Astrocyte (in vitro differentiated cells and primary cell): ENCODE results near the gene ZBED1. TPM values are rescaled to one million over a fixed set of nuclear protein-coding genes. Genes with fewer than 3 reads are reported as not detected.

Source experiments
- DNase-seq: peaks from one replicate; pipeline ENCODE4 v3.0.0-alpha.2; 2010; ENCODE audit warnings: low read depth
- FAIRE-seq: peaks from 2 replicates; lab custom pipeline; 2011; peaks lifted over from hg19 to GRCh38; lab: Jason Lieb, UNC
- H2AFZ ChIP-seq: 2 replicates; pipeline ENCODE4 v1.6.0; 2012; ENCODE audit warnings: low read depth, low read length, inconsistent platforms
- H3K27ac ChIP-seq: 2 replicates; pipeline ENCODE4 v1.5.1; 2011; ENCODE audit warnings: low read depth, low read length, inconsistent platforms
- H3K27me3 ChIP-seq: 2 replicates; pipeline ENCODE4 v1.6.0; 2011; ENCODE audit warnings: low read length, inconsistent platforms; ENCODE audit not compliant: insufficient read depth
- H3K36me3 ChIP-seq: 2 replicates; pipeline ENCODE4 v1.5.1; 2011; ENCODE audit warnings: low read length, inconsistent platforms; ENCODE audit not compliant: insufficient read depth
- H3K4me1 ChIP-seq: 2 replicates; pipeline ENCODE4 v1.5.1; 2011; ENCODE audit warnings: low read length, inconsistent platforms; ENCODE audit not compliant: insufficient read depth
- H3K4me2 ChIP-seq: 2 replicates; pipeline ENCODE4 v1.6.0; 2012; ENCODE audit warnings: low read length, inconsistent platforms
- H3K4me3 ChIP-seq: 2 replicates; pipeline ENCODE4 v1.5.1; 2011; ENCODE audit warnings: low read depth, mild to moderate bottlenecking, low read length, inconsistent platforms; ENCODE audit not compliant: insufficient read depth
- H3K79me2 ChIP-seq: 2 replicates; pipeline ENCODE4 v1.6.0; 2012; ENCODE audit warnings: mild to moderate bottlenecking, low read length, inconsistent platforms; ENCODE audit not compliant: insufficient read depth
- H3K9ac ChIP-seq: 2 replicates; pipeline ENCODE4 v1.6.0; 2012; ENCODE audit warnings: mild to moderate bottlenecking, low read length, inconsistent platforms
- H3K9me3 ChIP-seq: 2 replicates; pipeline ENCODE4 v1.5.1; 2012; ENCODE audit warnings: low read depth, mild to moderate bottlenecking, low read length, inconsistent platforms; ENCODE audit not compliant: insufficient read depth
- H4K20me1 ChIP-seq: 2 replicates; pipeline ENCODE4 v1.6.0; 2012; ENCODE audit warnings: low read length, inconsistent platforms; ENCODE audit not compliant: insufficient read depth
- H3K27ac Mint-ChIP-seq: one replicate; pipeline ENCODE4 v1.8.0; 2021; ENCODE audit warnings: mild to moderate bottlenecking, mixed read lengths; ENCODE audit not compliant: unreplicated experiment
- H3K27me3 Mint-ChIP-seq: one replicate; pipeline ENCODE4 v1.8.0; 2021; ENCODE audit warnings: low read depth, mixed read lengths; ENCODE audit not compliant: unreplicated experiment
- H3K36me3 Mint-ChIP-seq: one replicate; pipeline ENCODE4 v1.8.0; 2021; ENCODE audit warnings: low read depth, mixed read lengths; ENCODE audit not compliant: unreplicated experiment
- H3K4me1 Mint-ChIP-seq: one replicate; pipeline ENCODE4 v1.8.0; 2021; ENCODE audit warnings: low read depth, mixed read lengths; ENCODE audit not compliant: unreplicated experiment
- H3K4me3 Mint-ChIP-seq: one replicate; pipeline ENCODE4 v1.8.0; 2021; ENCODE audit warnings: mild to moderate bottlenecking, moderate library complexity, mixed read lengths; ENCODE audit not compliant: unreplicated experiment
- H3K9me3 Mint-ChIP-seq: one replicate; pipeline ENCODE4 v1.8.0; 2021; ENCODE audit warnings: mild to moderate bottlenecking, mixed read lengths; ENCODE audit not compliant: unreplicated experiment
- CTCF ChIP-seq: IDR thresholded peaks from 2 replicates; pipeline ENCODE4 v1.5.1; 2011; ENCODE audit warnings: low read depth, mild to moderate bottlenecking, inconsistent platforms, low read length, moderate library complexity; ENCODE audit not compliant: insufficient read depth
- EZH2 ChIP-seq: IDR thresholded peaks from 2 replicates; pipeline ENCODE4 v1.6.1; 2012; ENCODE audit warnings: mild to moderate bottlenecking, low read length, inconsistent platforms; ENCODE audit not compliant: insufficient read depth
- total RNA-seq: library from RNA; stranded (reverse); gene quantifications from 2 replicates; pipeline ENCODE4 v1.2.1, GENCODE V29; 2021

The ZBED1 gene
- total RNA-seq, 1 donor from 2014 or later: 19.9 TPM

- no peak overlapping the region for H3K4me3 ChIP-seq
- H4K20me1 ChIP-seq: peaks cover 72% of the 10 kb centered on the region
- Mint-ChIP-seq H3K4me3 (no peak overlapping the region), H3K27me3 (no peaks in the 10 kb centered on the region), H3K9me3 (no peaks in the 10 kb centered on the region), H3K27ac (no peak overlapping the region), H3K4me1 (peaks cover 6% of the 10 kb centered on the region), H3K36me3 (peaks cover 5% of the 10 kb centered on the region)
- peaks cover 56% of the 10 kb centered on the region for H3K79me2 ChIP-seq
- no peak overlapping the region for H3K9ac ChIP-seq
- peaks cover 4% of the 10 kb centered on the region for H3K4me1 ChIP-seq
- H3K36me3 ChIP-seq: no peaks in the 10 kb centered on the region
- H3K4me2 ChIP-seq: no peak overlapping the region
- no peak for DNase-seq
- no peaks in the 10 kb centered on the region for H3K27me3 ChIP-seq
- H2AFZ ChIP-seq: no peak overlapping the region
- FAIRE-seq: no peak
- no peak overlapping the region for H3K27ac ChIP-seq
- no peak for TF ChIP-seq EZH2
- TF ChIP-seq CTCF: no peak
- H3K9me3 ChIP-seq: no peaks in the 10 kb centered on the region
Measured at GRCh38 chrX:2468261-2469195, 32.2 kb downstream of the ZBED1 start.

GRCh38 chrX:2466876-2467656 is 33.7 kb downstream of the ZBED1 start:
- no peaks in the 10 kb centered on the region for H3K36me3 ChIP-seq
- no peaks in the 10 kb centered on the region for H3K9me3 ChIP-seq
- H3K36me3 Mint-ChIP-seq: peaks cover 7% of the 10 kb centered on the region
- H3K4me1 Mint-ChIP-seq: peaks cover 13% of the 10 kb centered on the region
- H3K4me1 ChIP-seq: peaks cover 4% of the 10 kb centered on the region
- H3K27ac Mint-ChIP-seq: no peak overlapping the region
- FAIRE-seq (no peak), DNase-seq (no peak)
- no peaks in the 10 kb centered on the region for H3K27me3 ChIP-seq
- no peak overlapping the region for H3K4me2 ChIP-seq
- peaks cover 56% of the 10 kb centered on the region for H3K79me2 ChIP-seq
- no peak overlapping the region for H2AFZ ChIP-seq
- no peak overlapping the region for H3K27ac ChIP-seq
- no peak for TF ChIP-seq CTCF
- TF ChIP-seq EZH2: no peak
- no peak overlapping the region for H3K4me3 ChIP-seq
- H3K4me3 Mint-ChIP-seq: no peak overlapping the region
- H3K27me3 Mint-ChIP-seq: no peaks in the 10 kb centered on the region
- H3K9ac ChIP-seq: no peak overlapping the region
- no peaks in the 10 kb centered on the region for H3K9me3 Mint-ChIP-seq
- peaks cover 74% of the 10 kb centered on the region for H4K20me1 ChIP-seq
